NCI-H1436 treated with DMSO at 0.1 percent for 48 hours (cell line): ENCODE measurements around the gene TVP23C.

Source experiments
- DNase-seq: peaks from one replicate; lab custom pipeline; 2025; lab: John Stamatoyannopoulos, UW

TVP23C gene

DNA sequence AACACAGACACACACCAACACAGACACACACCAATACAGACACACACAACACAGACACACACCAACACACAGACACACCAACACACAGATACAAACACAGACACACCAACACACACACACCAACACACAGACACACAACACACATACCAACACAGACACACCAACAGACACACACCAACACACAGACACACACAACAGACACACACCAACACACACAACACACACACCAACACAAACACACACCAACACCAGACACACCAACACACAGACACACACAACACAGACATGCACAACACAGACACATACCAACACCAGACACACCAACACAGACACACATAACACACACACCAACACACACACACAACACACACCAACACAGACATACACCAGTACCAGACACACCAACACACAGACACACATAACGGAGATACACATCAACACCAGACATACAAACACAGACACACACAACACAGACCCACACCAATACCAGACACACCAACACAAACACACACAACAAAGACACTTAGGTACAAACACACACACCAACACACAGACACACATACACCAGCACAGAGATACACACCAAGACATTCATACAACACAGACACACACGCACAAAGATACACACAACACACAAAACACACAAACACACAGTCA is 98.1 kb downstream of the TVP23C start:
- no peak for DNase-seq

GRCh38 chr17:15464231-15464985 is 98.9 kb downstream of the TVP23C start:
- no peak for DNase-seq

GRCh38 chr17:15462976-15463772 is 100.1 kb downstream of the TVP23C start:
- DNase-seq: no peak

DNA sequence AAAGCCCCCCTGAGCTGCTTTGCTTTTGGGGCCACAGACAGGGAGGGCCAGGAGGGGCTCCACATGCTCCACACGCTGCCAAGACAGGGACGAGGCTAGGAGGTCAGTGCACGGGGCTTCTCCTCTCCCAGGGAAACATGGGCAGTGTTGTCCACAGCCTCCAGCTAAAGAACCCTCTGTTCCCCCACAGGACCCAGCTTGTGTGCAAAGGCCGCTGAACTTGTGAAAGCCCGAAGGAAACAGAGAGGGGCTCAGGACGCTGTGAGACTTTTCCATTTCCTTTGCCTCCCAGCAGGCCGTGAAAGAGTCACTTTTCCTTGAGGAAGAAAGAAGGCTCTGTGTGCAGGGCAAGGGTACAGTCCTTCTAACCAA is 105.6 kb downstream of the TVP23C start:
- DNase-seq: no peak

DNA sequence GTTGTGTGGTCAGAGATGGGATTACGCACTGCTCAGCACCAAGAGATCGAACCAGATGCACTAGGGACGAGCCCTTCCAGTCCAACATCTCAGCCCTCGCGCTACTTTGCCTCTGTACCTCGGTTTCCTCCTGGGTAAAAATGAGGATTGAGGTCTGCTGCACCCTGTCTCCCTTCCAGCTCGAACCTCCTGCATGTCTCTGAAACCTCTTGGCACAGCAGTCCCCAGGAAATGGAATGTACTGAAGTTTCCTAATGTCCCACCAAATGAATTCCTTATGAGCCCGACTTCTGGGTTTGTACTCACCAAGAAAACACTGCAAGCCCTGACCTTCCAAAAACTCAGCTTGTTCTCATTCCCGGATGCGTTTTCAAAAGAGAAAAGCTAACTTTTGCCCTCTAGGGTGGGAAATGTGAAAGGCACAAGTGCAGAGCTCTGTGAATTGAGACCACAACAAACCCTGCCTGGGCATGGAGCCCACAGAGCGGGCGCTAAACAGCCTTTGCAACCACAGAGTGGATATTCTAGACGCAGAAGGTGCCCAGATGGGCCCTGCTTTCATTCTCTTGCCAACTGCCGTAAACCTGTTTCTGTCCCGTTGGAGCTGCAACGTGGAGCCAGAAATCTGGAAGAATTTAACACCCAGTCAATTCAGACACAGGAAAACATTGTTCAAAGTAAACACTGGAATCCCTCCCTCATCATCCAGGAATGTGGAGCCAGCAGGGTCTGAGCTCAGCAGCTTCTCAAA is 106.1 kb downstream of the TVP23C start:
- no peak for DNase-seq

DNA sequence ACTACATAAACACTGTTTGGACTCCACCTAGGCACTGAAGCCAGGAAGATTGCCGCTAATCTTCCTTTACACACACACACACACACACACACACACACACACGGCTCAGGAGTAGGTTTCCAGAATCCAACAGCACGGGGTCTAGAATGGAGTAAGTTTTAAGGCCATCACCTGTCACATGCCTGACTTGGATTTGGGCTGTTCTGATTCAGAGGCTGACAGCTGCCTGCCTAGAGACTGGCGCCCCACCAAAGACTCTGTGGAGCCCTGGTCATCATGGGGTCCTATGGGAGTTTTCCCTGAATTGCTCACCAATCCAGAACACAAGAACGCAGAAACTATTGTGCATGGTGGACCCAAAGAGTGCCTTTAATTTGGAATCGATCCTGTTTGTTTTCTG is 106.8 kb downstream of the TVP23C start:
- DNase-seq: no peak

DNA sequence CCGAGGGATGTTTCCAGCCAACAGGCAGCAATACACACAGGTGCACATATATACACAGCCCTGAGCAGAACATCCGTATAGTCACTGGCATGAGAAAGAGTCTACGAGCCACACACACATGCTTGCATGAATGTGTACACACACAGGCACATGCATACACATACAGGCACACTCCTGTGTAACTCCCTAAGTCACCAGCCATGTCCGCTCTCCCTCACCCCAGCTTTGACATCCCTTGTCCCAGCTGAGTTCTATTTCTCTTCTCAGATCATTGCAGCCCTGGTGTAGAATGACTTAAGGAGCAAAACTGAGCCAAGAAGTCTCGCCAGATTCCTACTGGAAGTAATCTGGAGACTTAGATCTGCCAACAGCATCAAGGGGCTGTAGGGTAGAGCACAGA is 108.9 kb downstream of the TVP23C start:
- DNase-seq: no peak

- DNase-seq: no peak
Observed at GRCh38 chr17:15453782-15454181, 109.5 kb downstream of the TVP23C start.

GRCh38 chr17:15453246-15453645 is 110.0 kb downstream of the TVP23C start:
- DNase-seq: no peak

DNA sequence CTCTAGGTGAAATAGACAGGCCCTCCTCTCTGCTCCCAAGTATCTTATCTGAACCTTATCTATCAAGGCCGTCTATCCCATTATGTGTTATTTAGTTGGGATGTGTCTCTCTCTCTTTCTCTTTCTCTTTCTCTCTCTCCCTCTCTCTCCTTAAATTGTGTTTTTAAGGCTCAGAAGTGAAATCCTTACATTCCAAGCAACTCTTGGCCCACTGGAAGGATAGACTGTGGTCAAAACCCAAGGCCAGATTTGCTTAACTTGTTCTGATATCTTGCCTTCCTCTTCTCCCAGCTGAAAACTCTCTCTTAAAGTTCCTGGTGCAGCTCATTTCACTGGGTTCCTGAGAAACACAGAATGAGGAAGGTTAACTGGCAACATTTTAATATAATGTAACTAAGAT is 110.5 kb downstream of the TVP23C start:
- no peak for DNase-seq
